Esophagus muscularis mucosa (tissue), 3 donors: Measurements from ENCODE around the gene SMARCAD1.

Source experiments
- CTCF ChIP-seq, 3 experiments: fragments of 200-600 bp in 2 of 3; fragments of 450-650 bp in 1 of 3; sonication (generic) in 2 of 3; IDR thresholded peaks; one replicate each; pipeline ENCODE4 v1.5.1; 2017 to 2019; ENCODE audit warnings: antibody characterized with exemption in 3 of 3, mild to moderate bottlenecking in 2 of 3, moderate library complexity in 1 of 3
- POLR2A ChIP-seq: fragments of 450-650 bp; IDR thresholded peaks from one replicate; pipeline ENCODE4 v1.6.1; 2017; ENCODE audit warnings: antibody characterized with exemption, moderate library complexity, mild to moderate bottlenecking, low read depth
- POLR2AphosphoS5 ChIP-seq, 2 donors: sonication (generic); formaldehyde crosslinking; IDR thresholded peaks; one replicate each; pipeline ENCODE4 v1.6.1; 2017; ENCODE audit warnings: antibody characterized with exemption in 2 of 2

- TF ChIP-seq CTCF (IDR thresholded peaks at IDR 0.05): no peak
- peak; percentile 68 to 73 for TF ChIP-seq POLR2AphosphoS5 (IDR thresholded peaks at IDR 0.05)
- TF ChIP-seq POLR2A: no peak
These were observed at the start of gene SMARCAD1 for GRCh38 chr4:94207469-94208224.
